Kidney (tissue), 14 donors: ENCODE measurements around the gene TCP11L1. TPM values are rescaled to one million over a fixed set of nuclear protein-coding genes. Genes with fewer than 3 reads are reported as not detected.
A peak's percentile ranks its signal among the peaks of the same experiment; 100 is the strongest.

ENCODE experiments used
- DNase-seq, 5 donors: peaks; one replicate each; pipeline ENCODE4 v3.0.0-alpha.2; 2013 to 2020
- FAIRE-seq: peaks from 2 replicates; lab custom pipeline; 2012; peaks lifted over from hg19 to GRCh38; lab: Jason Lieb, UNC
- H3K27ac ChIP-seq, 2 donors: one replicate each; pipeline ENCODE4 v1.7.0; 2013; ENCODE audit warnings: low read depth in 2 of 2, low read length in 2 of 2, inconsistent platforms in 1 of 2
- H3K27me3 ChIP-seq: one replicate; pipeline ENCODE4 v1.7.1; 2013; ENCODE audit warnings: low read length, inconsistent platforms; ENCODE audit not compliant: control insufficient read depth, insufficient read depth
- H3K36me3 ChIP-seq, 3 donors: one replicate each; pipeline versions ENCODE4 v1.7.0 to v1.7.1; 2013; ENCODE audit warnings: low read length in 3 of 3, control low read depth in 1 of 3, inconsistent platforms in 1 of 3; ENCODE audit not compliant: insufficient read depth in 3 of 3, control insufficient read depth in 2 of 3
- H3K4me1 ChIP-seq, 3 donors: one replicate each; pipeline versions ENCODE4 v1.7.0 to v1.7.1; 2013; ENCODE audit warnings: low read length in 3 of 3, inconsistent platforms in 1 of 3, low read depth in 1 of 3; ENCODE audit not compliant: control insufficient read depth in 2 of 3, insufficient read depth in 2 of 3
- H3K4me3 ChIP-seq, 3 donors: one replicate each; pipeline versions ENCODE4 v1.7.0 to v1.8.1; 2013; ENCODE audit warnings: low read length in 3 of 3, control low read depth in 1 of 3, inconsistent platforms in 1 of 3
- H3K9ac ChIP-seq, 3 donors: one replicate each; pipeline versions ENCODE4 v1.7.0 to v1.7.1; 2013; ENCODE audit warnings: low read length in 3 of 3, control low read depth in 1 of 3, inconsistent platforms in 1 of 3
- H3K9me3 ChIP-seq, 3 donors: one replicate each; pipeline versions ENCODE4 v1.7.0 to v1.7.1; 2013; ENCODE audit warnings: low read length in 3 of 3, control low read depth in 1 of 3, inconsistent platforms in 1 of 3; ENCODE audit not compliant: control insufficient read depth in 2 of 3, insufficient read depth in 1 of 3
- CTCF ChIP-seq: IDR thresholded peaks from 3 replicates; pipeline ENCODE4 v1.5.1; 2012; ENCODE audit warnings: mild to moderate bottlenecking, moderate library complexity, borderline replicate concordance; ENCODE audit not compliant: insufficient read depth; ENCODE audit errors: extremely low read depth
- intact Hi-C: fragments of 100-400 bp; cut with DNase I; formaldehyde crosslinking; loops from one replicate; pipeline ENCODE4 v1.11.1; 2022
- polyA plus RNA-seq: library from polyadenylated mRNA; stranded (reverse); fragments of 350-450 nt; fragmentation: Illumina TruSeq; extraction: RNeasy Lipid Tissue Mini Kit (QIAGEN cat#74804); gene quantifications from one replicate; pipeline ENCODE4 v1.2.3, GENCODE V29; 2014; ENCODE audit warnings: low read depth, low replicate concordance; ENCODE audit not compliant: insufficient read depth
- total RNA-seq: library from RNA; stranded (reverse); fragmentation: NEBNext Ultra II Directional; extraction: Animal tissue kit (Norgen Biotek cat#: 25700); gene quantifications from one replicate; pipeline ENCODE4 v1.2.1, GENCODE V29; 2021
- donor health status: control.
- donor health status: control.
- donor health status: control.
- donor health status: control.
- donor health status: control.
- donor health status: DM: yes; HTN: yes; CAD: no.
- donor health status: Normal renal cell carcinoma (clear cell type).

Gene TCP11L1
- total and polyA plus RNA-seq, 2 donors from 2014 or later: 4.0 to 17.9 TPM

- TF ChIP-seq CTCF: no peak
- Histone ChIP-seq H3K27ac (no peak overlapping the region), H3K36me3 (peaks cover 0 to 5% (median 3%) of the 10 kb centered on the region in 3 donors), H3K9ac (no peak overlapping the region), H3K27me3 (no peaks in the 10 kb centered on the region), H3K9me3 (no peaks in the 10 kb centered on the region), H3K4me1 (peaks cover 0 to 4% (median 0%) of the 10 kb centered on the region in 3 donors), H3K4me3 (no peak overlapping the region)
- no peak for DNase-seq
- no peak for FAIRE-seq
- intact Hi-C loops: no loop called here
Observed at GRCh38 chr11:33083918-33084317, 44.5 kb downstream of the TCP11L1 start.

GRCh38 chr11:33086017-33086416, 46.6 kb downstream of the TCP11L1 start:
- no peak overlapping the region for H3K4me3 ChIP-seq
- DNase-seq (no peak), FAIRE-seq (no peak)
- H3K9me3 ChIP-seq: no peaks in the 10 kb centered on the region
- no peak for TF ChIP-seq CTCF
- peaks cover 0 to 5% (median 3%) of the 10 kb centered on the region in 3 donors for H3K36me3 ChIP-seq
- no peak overlapping the region for H3K9ac ChIP-seq
- intact Hi-C loops: no loop called here
- H3K27ac ChIP-seq: peak overlapping the region; percentile 47 to 51
- peaks cover 0 to 4% (median 0%) of the 10 kb centered on the region in 3 donors for H3K4me1 ChIP-seq
- no peaks in the 10 kb centered on the region for H3K27me3 ChIP-seq

- TF ChIP-seq CTCF: no peak
- Histone ChIP-seq H3K9me3 (no peaks in the 10 kb centered on the region), H3K9ac (no peak overlapping the region), H3K27me3 (no peaks in the 10 kb centered on the region), H3K4me3 (no peak overlapping the region), H3K27ac (no peak overlapping the region), H3K36me3 (no peaks in the 10 kb centered on the region), H3K4me1 (peaks cover 0 to 4% (median 0%) of the 10 kb centered on the region in 3 donors)
- DNase-seq: no peak
- no peak for FAIRE-seq
- intact Hi-C loops: no loop called here
Observed at GRCh38 chr11:33089776-33090175, 50.4 kb downstream of the TCP11L1 start.

- Histone ChIP-seq H3K9me3 (no peaks in the 10 kb centered on the region), H3K9ac (no peak overlapping the region), H3K36me3 (peaks cover 4 to 19% (median 5%) of the 10 kb centered on the region in 3 donors), H3K27me3 (no peaks in the 10 kb centered on the region), H3K4me3 (no peak overlapping the region), H3K27ac (no peak overlapping the region), H3K4me1 (no peaks in the 10 kb centered on the region)
- no peak for FAIRE-seq
- intact Hi-C loops: no loop called here
- no peak for TF ChIP-seq CTCF
- DNase-seq: no peak
Observed at GRCh38 chr11:33094157-33094556, 54.8 kb downstream of the TCP11L1 start.
